Activated CD4-positive, CD25-positive, alpha-beta regulatory T cell treated with anti-CD3 and anti-CD28 coated beads, Interleukin-2, amount 50 U/mL, for 16 hours (primary cell): Measurements from ENCODE around the gene PLEKHG4.

Experiments
- DNase-seq: peaks from one replicate; pipeline ENCODE4 v3.0.0-alpha.2; 2020; ENCODE audit warnings: low read depth, low spot score

The PLEKHG4 gene

DNA sequence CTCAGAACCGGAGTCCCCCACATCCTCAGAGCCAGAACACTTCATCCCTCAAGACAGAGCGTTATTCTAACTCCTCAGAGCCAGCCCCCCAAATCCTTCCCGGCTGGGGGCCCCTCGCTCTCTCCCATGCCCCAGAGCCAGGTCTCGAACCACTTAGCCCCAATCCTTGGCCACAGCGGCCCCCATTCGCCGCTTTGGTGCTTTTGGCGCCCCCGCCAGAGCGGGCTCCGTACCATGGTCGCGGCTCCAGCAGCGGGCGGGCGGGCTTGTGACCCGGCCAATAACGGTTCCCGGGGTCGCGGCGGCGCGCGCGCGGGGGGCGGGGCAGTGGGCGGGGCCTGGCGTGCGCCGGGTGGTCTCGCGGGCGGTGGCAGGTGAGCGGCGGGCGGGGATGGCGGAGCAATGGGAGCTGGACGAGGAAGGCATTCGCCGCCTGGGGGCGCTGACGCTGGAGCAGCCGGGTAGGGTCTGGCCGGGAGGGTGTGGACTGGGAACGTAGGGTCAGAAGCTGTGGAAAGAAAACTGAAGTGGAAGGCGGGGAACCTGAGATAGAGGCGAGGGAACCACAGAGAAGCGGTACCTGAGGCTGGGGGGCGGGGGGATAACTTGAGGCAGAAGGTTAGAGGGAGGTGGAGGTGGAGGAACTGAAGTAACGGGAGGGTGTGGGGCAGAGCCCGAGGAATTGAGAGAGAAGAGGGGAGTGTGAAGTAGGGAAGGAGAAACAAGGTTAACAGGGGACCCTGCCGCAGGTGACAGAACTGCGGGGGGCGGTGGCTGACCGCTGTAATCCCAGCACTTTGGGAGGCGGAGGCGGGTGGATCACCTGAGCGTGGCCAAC is 47.4 kb downstream of the PLEKHG4 start, which contains the start of the genes KCTD19 and LRRC36:
Gene KCTD19, minus strand, starts transcription at position 270 of the 838 bp plus-strand sequence. Its CDS starts 34 bp downstream, at position 236.
Gene LRRC36, plus strand, starts transcription at position 344 of the 838 bp plus-strand sequence. Its CDS starts 48 bp downstream, at position 392.
- DNase-seq = peak; percentile 10

DNA sequence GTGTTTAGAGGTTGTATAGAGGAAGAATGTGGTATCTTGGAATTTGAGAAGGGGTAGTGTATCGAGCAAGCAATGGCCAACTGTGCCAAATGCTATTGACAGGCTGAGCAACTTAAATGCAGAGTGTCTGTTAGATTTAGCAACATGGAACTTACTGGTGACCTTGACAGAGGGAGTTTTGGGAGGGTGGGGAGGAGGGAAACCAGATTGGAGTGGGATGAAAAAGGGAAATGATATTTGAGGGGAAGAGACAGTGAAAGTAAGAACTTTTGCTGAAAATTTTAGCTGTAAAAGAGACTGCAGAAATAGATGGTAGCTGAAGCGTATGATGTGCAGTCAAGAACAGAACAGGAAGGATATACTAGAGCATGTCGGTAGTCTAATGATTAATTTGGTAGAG is 48.4 kb downstream of the PLEKHG4 start:
- no peak for DNase-seq

DNA sequence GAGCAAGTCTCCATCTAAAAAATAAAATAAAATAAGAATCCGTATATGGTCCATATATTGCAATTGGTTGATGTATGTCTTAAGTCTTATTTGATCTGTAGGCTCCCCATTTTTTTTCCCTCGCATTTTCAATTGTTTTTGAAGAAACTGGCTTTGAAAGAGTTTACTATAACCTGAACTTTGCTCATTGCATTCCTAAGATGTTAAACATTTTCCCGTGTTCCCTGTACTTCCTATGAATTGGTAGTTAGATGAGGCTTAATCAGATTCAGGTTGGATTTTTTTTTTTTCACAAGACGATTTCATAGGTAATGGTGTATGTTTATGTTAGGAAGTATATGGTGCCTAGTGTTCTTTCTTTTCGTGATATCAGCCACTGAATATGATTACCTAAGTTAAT is 50.6 kb downstream of the PLEKHG4 start:
- DNase-seq = no peak

DNA sequence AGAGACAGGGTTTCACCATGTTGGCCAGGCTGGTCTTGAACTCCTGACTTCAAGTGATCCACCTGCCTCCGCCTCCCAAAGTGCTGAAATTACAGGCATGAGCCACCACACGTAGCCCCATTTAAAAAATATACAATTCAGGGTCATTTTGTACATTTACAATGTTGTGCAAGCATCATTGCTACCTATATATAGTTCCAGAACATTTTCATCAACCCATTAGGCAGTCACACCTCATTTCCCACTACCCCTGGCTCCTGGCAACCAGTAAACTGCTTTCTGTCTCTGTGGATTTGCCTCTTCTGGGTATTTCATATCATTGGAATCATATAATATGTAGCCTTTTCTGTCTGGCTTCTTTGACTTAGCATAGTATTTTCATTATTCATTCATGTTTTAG is 54.0 kb downstream of the PLEKHG4 start:
- no peak for DNase-seq

DNA sequence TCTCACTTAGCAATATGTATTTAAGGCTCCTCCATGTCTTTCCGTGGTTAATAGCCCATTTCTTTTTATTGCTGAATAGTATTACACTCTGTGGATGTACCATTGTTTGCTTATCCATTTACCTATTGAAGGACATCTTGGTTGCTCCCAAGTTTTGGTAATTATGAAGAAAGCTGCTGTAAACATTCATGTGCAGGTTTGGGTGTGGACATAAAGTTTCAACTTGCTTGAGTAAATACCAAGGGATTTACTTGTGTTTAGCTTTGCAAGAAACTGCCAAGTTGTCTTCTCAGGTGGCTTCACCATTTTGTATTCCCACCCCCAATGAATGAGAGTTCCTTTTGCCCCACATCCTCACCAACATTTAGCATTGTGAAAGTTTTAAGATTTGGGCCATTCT is 56.8 kb downstream of the PLEKHG4 start:
- no peak for DNase-seq

DNA sequence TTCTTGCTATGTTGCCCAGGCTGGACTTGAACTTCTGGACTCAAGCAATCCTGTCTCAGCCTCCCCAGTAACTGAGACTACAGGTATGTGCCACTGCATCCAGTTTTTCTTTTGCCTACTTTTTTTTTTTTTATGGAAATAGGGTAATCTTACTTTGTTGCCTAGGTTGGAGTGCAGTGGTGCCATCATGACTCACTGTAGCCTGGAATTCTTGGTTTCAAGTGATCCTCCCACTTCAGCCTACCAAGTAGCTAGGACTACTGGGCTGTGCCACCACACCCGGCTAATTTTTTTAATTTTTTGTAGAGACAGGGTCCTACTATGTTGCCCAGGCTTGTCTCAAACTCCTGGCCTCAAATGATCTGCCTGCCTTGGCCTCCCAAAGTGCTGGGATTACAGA is 57.3 kb downstream of the PLEKHG4 start:
- no peak for DNase-seq
